ENCODE results near the gene AP5Z1.

DNA sequence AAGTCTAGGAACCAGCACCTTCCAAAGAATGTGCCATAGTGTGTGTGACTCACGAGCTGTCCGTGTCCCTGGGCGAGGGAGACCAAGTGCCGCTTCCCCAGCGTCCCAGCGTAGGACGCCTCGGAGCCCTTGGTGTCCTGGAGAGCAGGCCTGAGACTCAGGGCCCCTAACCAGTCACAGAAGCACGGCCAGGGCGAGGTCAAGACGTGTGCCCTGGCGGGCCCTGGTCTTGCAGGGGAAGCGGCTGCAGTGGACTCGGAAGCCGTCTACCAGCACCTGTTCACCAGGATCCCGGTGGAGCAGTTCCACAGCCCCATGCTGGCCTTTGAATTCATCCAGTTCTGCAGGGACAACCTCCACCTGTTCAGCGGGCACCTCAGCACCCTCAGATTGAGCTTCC is 10.6 kb downstream of the AP5Z1 start:
- TF ChIP-seq, protein P1, sequence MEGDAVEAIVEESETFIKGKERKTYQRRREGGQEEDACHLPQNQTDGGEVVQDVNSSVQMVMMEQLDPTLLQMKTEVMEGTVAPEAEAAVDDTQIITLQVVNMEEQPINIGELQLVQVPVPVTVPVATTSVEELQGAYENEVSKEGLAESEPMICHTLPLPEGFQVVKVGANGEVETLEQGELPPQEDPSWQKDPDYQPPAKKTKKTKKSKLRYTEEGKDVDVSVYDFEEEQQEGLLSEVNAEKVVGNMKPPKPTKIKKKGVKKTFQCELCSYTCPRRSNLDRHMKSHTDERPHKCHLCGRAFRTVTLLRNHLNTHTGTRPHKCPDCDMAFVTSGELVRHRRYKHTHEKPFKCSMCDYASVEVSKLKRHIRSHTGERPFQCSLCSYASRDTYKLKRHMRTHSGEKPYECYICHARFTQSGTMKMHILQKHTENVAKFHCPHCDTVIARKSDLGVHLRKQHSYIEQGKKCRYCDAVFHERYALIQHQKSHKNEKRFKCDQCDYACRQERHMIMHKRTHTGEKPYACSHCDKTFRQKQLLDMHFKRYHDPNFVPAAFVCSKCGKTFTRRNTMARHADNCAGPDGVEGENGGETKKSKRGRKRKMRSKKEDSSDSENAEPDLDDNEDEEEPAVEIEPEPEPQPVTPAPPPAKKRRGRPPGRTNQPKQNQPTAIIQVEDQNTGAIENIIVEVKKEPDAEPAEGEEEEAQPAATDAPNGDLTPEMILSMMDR (conservative IDR thresholded peaks at IDR 0.05): no peak
- TF ChIP-seq EZH2 (IDR thresholded peaks at IDR 0.05; ENCODE audit: low read depth): no peak

Measured in PC-9 (cell line).